ENCODE data around the gene SLF2. TPM values are rescaled to one million over a fixed set of nuclear protein-coding genes. Genes with fewer than 3 reads are reported as not detected.

The SLF2 gene
- total RNA-seq, 1 donor from 2014 or later, result 12.1 TPM

DNA sequence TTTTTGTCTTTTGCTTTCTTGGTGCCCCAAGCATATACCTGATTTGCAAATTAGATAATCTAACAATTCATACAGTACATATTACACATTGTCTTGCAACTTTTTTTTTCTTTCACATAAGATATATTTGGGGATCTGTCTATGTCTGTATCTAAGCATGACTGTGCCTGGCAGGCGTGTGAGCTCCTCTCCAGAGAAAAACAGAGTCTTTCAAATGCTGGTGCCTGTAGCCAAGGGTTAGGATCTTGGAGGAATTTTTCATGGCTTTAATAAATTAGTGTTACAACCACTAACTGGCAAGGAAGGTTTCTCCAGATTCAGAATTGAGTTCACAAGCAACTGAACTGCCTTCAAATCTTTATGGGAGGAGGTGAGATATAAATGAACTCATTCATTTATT is 14.8 kb upstream of the SLF2 start:
- FAIRE-seq (no peak), DNase-seq (ENCODE audit: low read depth) (no peak)
- Histone ChIP-seq H3K4me3 (ENCODE audit: low read depth, low read length) (no peak overlapping the region), H3K36me3 (ENCODE audit: control insufficient read depth, insufficient read depth, low read length) (no peaks in the 10 kb centered on the region), H3K27me3 (ENCODE audit: control insufficient read depth, insufficient read depth, low read length) (no peaks in the 10 kb centered on the region)
- TF ChIP-seq, protein P1, sequence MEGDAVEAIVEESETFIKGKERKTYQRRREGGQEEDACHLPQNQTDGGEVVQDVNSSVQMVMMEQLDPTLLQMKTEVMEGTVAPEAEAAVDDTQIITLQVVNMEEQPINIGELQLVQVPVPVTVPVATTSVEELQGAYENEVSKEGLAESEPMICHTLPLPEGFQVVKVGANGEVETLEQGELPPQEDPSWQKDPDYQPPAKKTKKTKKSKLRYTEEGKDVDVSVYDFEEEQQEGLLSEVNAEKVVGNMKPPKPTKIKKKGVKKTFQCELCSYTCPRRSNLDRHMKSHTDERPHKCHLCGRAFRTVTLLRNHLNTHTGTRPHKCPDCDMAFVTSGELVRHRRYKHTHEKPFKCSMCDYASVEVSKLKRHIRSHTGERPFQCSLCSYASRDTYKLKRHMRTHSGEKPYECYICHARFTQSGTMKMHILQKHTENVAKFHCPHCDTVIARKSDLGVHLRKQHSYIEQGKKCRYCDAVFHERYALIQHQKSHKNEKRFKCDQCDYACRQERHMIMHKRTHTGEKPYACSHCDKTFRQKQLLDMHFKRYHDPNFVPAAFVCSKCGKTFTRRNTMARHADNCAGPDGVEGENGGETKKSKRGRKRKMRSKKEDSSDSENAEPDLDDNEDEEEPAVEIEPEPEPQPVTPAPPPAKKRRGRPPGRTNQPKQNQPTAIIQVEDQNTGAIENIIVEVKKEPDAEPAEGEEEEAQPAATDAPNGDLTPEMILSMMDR (IDR thresholded peaks at IDR 0.05; ENCODE audit: insufficient read depth, low read length, severe bottlenecking), result no peak

DNA sequence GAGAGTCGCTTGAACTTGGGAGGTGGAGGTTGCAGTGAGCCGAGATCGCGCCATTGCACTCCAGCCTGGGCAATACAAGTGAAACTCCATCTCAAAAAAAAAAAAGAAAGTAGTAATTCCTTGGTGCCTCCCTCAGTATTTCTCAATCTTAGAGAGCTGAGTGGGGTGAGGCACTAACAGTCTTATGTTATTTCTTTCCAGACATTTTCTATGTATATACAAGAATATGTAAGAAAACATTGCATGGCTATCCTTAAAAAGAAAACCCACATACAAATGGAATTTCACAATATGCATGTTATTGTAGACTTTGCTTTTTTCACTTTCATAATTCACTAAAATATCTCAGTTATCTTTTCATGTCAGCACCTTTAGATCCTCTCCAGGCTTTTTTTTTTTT is 13.6 kb upstream of the SLF2 start:
- no peak for DNase-seq (ENCODE audit: low read depth)
- FAIRE-seq, result no peak

DNA sequence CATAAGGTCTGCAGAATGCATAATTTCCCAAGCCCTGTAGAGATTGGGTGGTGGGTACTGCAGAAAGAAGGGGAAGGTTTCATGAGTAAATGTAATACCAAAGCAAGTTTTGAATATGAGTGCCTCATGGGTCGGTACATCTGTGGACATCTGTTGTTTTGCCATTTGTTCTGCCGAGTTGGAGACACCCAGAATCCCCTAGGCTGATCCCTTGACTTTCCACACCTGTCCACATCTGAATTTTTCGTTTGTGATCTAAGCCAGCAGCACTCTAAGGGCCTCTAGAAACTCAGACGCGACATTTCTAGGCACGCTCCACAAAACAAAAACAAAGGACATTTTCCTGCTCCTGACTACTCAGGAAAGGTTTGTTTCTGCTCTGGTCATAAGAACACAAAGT is 11.7 kb upstream of the SLF2 start:
- DNase-seq (ENCODE audit: low read depth) (no peak), FAIRE-seq (no peak)
- H3K4me3 ChIP-seq (ENCODE audit: low read depth, low read length), result no peak overlapping the region
- no peaks in the 10 kb centered on the region for H3K27me3 ChIP-seq (ENCODE audit: control insufficient read depth, insufficient read depth, low read length)
- no peaks in the 10 kb centered on the region for H3K36me3 ChIP-seq (ENCODE audit: control insufficient read depth, insufficient read depth, low read length)
- TF ChIP-seq, protein P1 (IDR thresholded peaks at IDR 0.05; ENCODE audit: insufficient read depth, low read length, severe bottlenecking), result no peak

More for the DNA sequence above, 13.6 kb upstream of the SLF2 start:
- TF ChIP-seq, protein P1 (IDR thresholded peaks at IDR 0.05; ENCODE audit: insufficient read depth, low read length, severe bottlenecking), result no peak
- Histone ChIP-seq H3K27me3 (ENCODE audit: control insufficient read depth, insufficient read depth, low read length) (no peaks in the 10 kb centered on the region), H3K4me3 (ENCODE audit: low read depth, low read length) (no peak overlapping the region), H3K36me3 (ENCODE audit: control insufficient read depth, insufficient read depth, low read length) (no peaks in the 10 kb centered on the region)

DNA sequence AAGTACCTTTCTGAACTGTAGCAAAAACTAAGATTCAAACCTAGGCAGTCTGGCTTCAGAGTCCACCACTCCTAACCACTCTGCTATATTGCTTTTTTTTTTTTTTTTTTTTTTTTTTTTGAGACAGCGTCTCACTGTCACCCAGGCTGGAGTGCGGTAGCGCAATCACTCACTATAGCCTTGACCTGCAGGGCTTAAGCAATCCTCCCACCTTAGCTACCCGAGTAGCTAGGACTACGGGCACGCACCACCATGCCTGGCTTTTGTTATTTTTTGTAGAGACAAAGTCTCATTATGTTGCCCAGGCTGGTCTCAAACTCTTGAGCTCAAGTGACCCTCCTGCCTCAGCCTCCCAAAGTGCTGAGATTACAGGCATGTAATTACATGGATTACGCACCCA is 10.1 kb upstream of the SLF2 start:
- Histone ChIP-seq H3K36me3 (ENCODE audit: control insufficient read depth, insufficient read depth, low read length) (no peaks in the 10 kb centered on the region), H3K27me3 (ENCODE audit: control insufficient read depth, insufficient read depth, low read length) (no peaks in the 10 kb centered on the region), H3K4me3 (ENCODE audit: low read depth, low read length) (no peak overlapping the region)
- TF ChIP-seq, protein P1 (IDR thresholded peaks at IDR 0.05; ENCODE audit: insufficient read depth, low read length, severe bottlenecking), result no peak
- FAIRE-seq, result no peak
- no peak for DNase-seq (ENCODE audit: low read depth)

DNA sequence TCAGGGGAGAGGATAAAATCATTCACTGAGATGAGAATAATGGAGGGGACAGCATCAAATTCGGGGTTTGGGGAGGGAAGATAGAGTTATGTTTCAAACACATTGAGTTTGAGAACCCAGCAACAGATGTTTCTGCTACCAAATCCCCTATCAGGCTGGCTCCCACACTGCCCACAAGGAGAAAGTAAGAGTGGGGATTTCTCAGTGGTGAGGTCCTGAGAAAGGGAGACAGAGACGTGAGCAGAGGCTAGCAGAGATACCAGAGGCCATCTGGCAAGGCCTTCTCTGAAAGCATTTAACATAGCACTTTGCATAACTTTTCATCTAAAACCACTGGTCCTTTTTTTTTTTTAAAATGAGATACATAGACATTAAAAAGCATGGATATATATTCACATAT is 7.8 kb upstream of the SLF2 start:
- TF ChIP-seq, protein P1 (IDR thresholded peaks at IDR 0.05; ENCODE audit: insufficient read depth, low read length, severe bottlenecking), result no peak
- Histone ChIP-seq H3K36me3 (ENCODE audit: control insufficient read depth, insufficient read depth, low read length) (no peaks in the 10 kb centered on the region), H3K4me3 (ENCODE audit: low read depth, low read length) (no peak overlapping the region), H3K27me3 (ENCODE audit: control insufficient read depth, insufficient read depth, low read length) (no peaks in the 10 kb centered on the region)
- FAIRE-seq (no peak), DNase-seq (ENCODE audit: low read depth) (no peak)

DNA sequence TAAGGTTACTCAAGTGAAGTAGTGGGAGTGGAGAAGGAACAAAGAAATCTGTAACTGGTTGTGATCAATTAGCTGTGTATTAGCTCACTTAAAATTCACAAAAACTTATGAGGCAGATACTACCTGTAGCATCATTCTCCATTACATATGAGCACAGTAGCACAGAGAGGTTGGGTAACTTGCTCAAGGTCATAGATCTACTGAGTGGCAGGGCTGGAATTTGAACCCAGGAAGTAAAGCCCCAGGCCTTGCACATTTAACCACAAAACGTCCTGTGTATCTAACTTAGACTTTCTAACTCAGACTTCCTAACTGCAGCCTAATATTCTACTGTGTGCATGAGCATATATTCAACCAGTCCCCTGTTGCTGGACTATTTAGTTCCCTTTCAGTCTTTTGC is 5.6 kb upstream of the SLF2 start:
- TF ChIP-seq, protein P1 (IDR thresholded peaks at IDR 0.05; ENCODE audit: insufficient read depth, low read length, severe bottlenecking), result no peak
- no peak overlapping the region for H3K4me3 ChIP-seq (ENCODE audit: low read depth, low read length)
- DNase-seq (ENCODE audit: low read depth) (no peak), FAIRE-seq (no peak)
- no peaks in the 10 kb centered on the region for H3K36me3 ChIP-seq (ENCODE audit: control insufficient read depth, insufficient read depth, low read length)
- H3K27me3 ChIP-seq (ENCODE audit: control insufficient read depth, insufficient read depth, low read length), result no peaks in the 10 kb centered on the region
